NCI-H1930 (cell line): Measurements from ENCODE around the gene DHX16.
"Not testable (repeated sequence)": the region's sequence is repeated elsewhere in the genome, so short reads cannot be mapped to it uniquely, and the experiment has no call there.

Experiments used
- DNase-seq, 2 experiments: peaks; one replicate each; lab custom pipeline; 2025; lab: John Stamatoyannopoulos, UW

Gene DHX16

GRCh38 chr6:30678964-30679726 is 6.3 kb upstream of the DHX16 start:
- DNase-seq = peak; percentile 11 to 23

GRCh38 chr6:30676660-30677285 is 4.0 kb upstream of the DHX16 start:
- DNase-seq = no peak

- DNase-seq = no peak
Observed at GRCh38 chr6:30670760-30671527, 1.9 kb downstream of the DHX16 start.

GRCh38 chr6:30666300-30666699 is 6.5 kb downstream of the DHX16 start:
- not testable (repeated sequence) for DNase-seq

- DNase-seq = no peak
Observed at GRCh38 chr6:30664994-30665767, 7.6 kb downstream of the DHX16 start.

GRCh38 chr6:30657922-30658321 is 14.9 kb downstream of the DHX16 start:
- DNase-seq = not testable (repeated sequence)

GRCh38 chr6:30657454-30657853 is 15.4 kb downstream of the DHX16 start:
- no peak for DNase-seq

GRCh38 chr6:30656513-30656912 is 16.3 kb downstream of the DHX16 start:
- DNase-seq = no peak

- no peak for DNase-seq
Observed at GRCh38 chr6:30655743-30656094, 17.1 kb downstream of the DHX16 start.

- no peak for DNase-seq
Observed at GRCh38 chr6:30654798-30655742, 17.7 kb downstream of the DHX16 start.

GRCh38 chr6:30651143-30651542 is 21.7 kb downstream of the DHX16 start:
- no peak for DNase-seq

GRCh38 chr6:30647242-30648116 is 25.3 kb downstream of the DHX16 start:
- peak; percentile 79 to 90 for DNase-seq

GRCh38 chr6:30646450-30647241 is 26.2 kb downstream of the DHX16 start, which contains the start of gene C6orf136:
Gene C6orf136, plus strand, starts transcription at chr6:30647133. Its CDS starts 99 bp downstream, at chr6:30647232.
- DNase-seq = peak; percentile 90

GRCh38 chr6:30645989-30646388 is 26.8 kb downstream of the DHX16 start:
- no peak for DNase-seq

- no peak for DNase-seq
Observed at GRCh38 chr6:30644769-30645168, 28.0 kb downstream of the DHX16 start.

GRCh38 chr6:30643656-30644055 is 29.1 kb downstream of the DHX16 start:
- DNase-seq = no peak

GRCh38 chr6:30641048-30641447 is 31.8 kb downstream of the DHX16 start:
- no peak for DNase-seq

GRCh38 chr6:30640481-30640880 is 32.3 kb downstream of the DHX16 start:
- DNase-seq = no peak

GRCh38 chr6:30635834-30636233 is 37.0 kb downstream of the DHX16 start:
- no peak for DNase-seq
